GM12801 (cell line): ENCODE measurements around the gene ZFAND3.

ENCODE experiments used
- CTCF ChIP-seq: IDR thresholded peaks from one replicate; pipeline ENCODE4 v1.5.1; 2011; ENCODE audit warnings: control low read depth; ENCODE audit not compliant: insufficient read length; ENCODE audit errors: extremely low read depth

The ZFAND3 gene

DNA sequence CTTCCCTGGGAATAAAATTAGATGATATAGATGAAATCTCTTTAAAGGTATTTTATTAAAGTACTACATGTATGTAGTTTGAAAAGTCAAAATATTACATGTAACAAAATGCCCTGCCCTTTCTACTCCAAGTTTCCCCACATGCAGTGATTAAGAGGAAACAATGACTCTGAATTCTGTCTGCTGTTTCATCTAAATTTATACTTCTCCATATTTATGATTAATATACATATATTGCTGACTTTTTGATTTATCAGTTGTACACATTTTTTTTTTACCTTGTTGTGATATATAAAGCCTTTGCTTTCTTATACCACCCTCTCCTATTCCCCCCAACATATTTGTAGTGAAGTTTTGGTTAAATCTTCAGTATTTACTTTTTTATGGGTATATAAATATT is 127.9 kb downstream of the ZFAND3 start:
- TF ChIP-seq CTCF, result no peak

GRCh38 chr6:37952027-37952426 is 132.5 kb downstream of the ZFAND3 start:
- no peak for TF ChIP-seq CTCF

DNA sequence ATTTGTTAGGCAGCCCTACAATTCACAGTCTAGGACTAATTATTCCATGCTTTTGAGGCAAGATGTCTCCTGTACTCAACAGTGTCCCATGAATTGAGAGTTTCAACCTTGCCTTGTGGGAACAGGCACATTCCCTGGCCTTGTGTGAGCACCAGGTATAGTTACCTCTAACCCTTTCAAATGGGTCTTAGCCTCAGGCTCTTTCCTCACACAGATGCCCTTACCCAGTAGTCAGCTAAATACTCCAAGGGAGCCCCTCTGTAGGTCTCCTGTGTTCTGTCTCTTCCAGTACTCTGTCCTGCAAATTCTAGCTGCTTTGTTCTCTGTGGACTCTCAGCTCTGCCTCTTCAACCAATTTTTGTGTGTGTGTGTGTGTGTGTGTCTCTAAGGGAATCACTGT is 135.3 kb downstream of the ZFAND3 start:
- TF ChIP-seq CTCF, result no peak

- TF ChIP-seq CTCF, result no peak
Measured at GRCh38 chr6:37956711-37957275, 137.3 kb downstream of the ZFAND3 start.

DNA sequence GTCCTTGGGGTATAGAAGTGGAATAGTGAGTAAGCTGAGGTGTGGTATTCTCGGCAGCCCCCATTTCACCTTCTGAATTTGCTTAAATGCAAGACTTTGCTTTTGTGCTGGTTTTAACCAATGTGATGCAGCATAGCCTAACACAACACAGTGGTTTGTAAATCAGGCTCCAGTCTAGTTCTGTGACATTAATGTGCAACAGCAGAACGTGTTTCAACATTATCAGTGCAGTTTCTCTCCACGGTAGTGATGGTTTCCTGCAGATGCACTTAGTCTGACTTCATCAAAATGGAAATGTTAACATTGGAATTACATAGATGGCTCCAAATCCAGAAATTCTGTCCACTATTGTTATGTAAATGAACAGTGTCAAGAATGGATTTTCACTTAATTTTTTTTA is 139.5 kb downstream of the ZFAND3 start:
- no peak for TF ChIP-seq CTCF

DNA sequence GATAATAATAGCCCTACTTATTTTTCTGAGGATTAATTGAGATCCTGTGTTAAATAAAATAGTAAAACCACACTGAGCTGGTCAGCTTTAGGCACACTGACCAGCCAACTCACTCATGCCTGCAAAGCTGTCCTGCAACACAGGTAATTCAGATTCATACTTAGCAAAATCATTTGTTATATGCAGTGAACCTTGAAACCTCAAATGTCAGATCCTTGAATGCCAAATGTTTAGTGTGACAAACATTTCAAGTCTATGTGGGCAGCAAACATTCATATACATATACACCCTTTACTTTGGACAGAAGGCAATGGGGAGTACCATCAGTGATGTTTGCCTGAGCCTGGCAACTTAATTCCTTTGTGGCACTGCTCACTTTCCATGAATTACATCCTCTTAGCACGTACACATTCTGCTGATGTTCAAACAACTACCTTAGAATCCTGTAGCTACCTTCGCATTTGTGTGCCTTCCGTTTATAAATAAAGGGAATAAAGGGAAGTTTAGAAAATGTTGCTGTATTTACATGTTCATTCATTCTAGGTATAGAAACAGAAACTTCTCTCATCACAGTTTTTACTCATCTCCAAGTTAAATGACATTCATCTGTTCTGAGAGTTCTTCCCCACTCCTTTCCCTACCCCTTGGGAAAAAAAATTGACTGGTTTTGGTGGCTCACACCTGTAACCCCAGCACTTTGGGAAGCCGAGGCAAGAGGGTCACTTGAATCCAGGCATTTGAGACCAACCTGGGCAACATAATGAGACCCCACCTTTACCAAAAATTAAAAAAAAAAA is 140.8 kb downstream of the ZFAND3 start:
- TF ChIP-seq CTCF, result no peak

DNA sequence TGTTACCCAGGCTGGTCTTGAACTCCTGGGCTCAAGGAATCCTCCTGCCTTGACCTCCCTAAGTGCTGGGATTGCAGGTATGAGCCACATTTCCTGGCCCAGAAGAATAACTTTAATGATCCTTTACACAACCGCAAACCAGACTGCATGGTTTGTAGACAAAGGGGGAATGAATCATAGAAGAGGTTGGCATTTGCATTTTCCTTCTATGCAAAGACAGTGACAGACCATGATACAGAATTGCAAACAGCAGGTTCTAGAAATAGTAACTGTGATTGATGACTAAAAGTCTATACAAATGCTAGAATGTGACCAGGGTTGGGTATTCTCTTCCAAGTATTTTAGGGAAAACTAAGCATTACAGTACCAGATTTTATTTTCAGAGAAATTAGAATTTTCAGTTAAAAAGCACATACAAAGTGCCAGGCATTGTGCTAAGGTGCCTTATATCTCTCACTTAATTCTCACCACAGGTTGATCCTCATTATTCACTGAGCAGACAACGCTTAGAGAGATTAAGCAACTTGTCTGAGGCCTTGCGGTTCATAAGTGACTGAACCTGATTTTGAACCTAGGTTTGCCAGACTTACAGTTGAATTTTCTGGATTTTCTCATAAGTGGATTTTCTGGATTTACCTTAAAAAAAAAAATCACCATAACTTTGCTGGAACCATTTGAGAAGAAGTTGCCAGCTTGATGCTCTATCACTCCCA is 146.6 kb downstream of the ZFAND3 start:
- no peak for TF ChIP-seq CTCF
